Dendritic cell treated with granulocyte-macrophage colony-stimulating factor and Interleukin-4, amounts not matched to agents 40 ng/mL and 50 ng/mL, for 4 days (primary cell): ENCODE measurements around the gene SCLY.

Experiments used
- H3K27ac Mint-ChIP-seq: one replicate; pipeline ENCODE4 v1.8.0; 2022; ENCODE audit warnings: mild to moderate bottlenecking, mixed read lengths
- H3K27me3 Mint-ChIP-seq: one replicate; pipeline ENCODE4 v1.8.0; 2022; ENCODE audit warnings: mild to moderate bottlenecking, mixed read lengths
- H3K36me3 Mint-ChIP-seq: one replicate; pipeline ENCODE4 v1.8.0; 2022; ENCODE audit warnings: low read depth, mixed read lengths
- H3K4me1 Mint-ChIP-seq: one replicate; pipeline ENCODE4 v1.8.0; 2022; ENCODE audit warnings: low read depth, mixed read lengths
- H3K4me3 Mint-ChIP-seq: one replicate; pipeline ENCODE4 v1.8.0; 2022; ENCODE audit warnings: mild to moderate bottlenecking, moderate library complexity, mixed read lengths
- H3K9me3 Mint-ChIP-seq: one replicate; pipeline ENCODE4 v1.8.0; 2022; ENCODE audit warnings: mixed read lengths
- intact Hi-C: fragments of 100-400 bp; cut with micrococcal nuclease; formaldehyde crosslinking; loops from one replicate; pipeline ENCODE4 v1.15.0; 2022

SCLY gene

DNA sequence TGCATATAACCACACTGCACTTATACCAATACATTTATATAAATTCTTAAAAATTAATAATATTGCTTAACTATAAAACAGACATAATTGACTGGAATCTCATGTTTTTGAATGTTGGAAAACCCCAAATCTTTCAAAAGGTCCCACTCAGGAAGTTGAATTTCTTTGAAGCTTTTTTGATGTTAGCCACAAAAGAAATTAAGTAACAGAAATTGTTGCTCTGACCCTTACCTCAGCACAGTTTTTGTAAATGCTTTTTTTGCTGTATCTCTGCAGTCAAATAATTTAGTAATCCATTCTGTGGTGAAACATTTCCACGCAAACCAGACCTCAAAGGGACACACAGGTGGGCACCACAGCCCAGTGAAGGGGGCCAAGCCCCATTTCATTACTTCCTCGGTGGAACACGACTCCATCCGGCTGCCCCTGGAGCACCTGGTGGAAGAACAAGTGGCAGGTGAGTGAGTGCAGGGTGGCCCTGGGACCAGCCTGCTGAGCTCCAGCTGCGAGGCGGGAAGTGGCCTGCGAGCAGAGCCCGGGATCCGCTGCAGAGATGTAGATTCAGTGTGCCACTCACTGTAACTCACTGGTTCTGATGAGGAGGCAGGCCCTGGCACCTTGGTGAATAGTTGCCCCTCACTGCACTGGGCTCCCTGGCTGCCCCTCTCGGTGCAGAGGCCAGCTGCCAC lies 8.4 kb downstream of the SCLY start:
- H3K36me3 Mint-ChIP-seq, result peaks cover 89% of the 10 kb centered on the region
- peaks cover 14% of the 10 kb centered on the region for H3K9me3 Mint-ChIP-seq
- intact Hi-C loops, result no loop called here
- no peaks in the 10 kb centered on the region for H3K27me3 Mint-ChIP-seq
- H3K27ac Mint-ChIP-seq, result no peak overlapping the region
- no peaks in the 10 kb centered on the region for H3K4me1 Mint-ChIP-seq
- H3K4me3 Mint-ChIP-seq, result no peak overlapping the region

DNA sequence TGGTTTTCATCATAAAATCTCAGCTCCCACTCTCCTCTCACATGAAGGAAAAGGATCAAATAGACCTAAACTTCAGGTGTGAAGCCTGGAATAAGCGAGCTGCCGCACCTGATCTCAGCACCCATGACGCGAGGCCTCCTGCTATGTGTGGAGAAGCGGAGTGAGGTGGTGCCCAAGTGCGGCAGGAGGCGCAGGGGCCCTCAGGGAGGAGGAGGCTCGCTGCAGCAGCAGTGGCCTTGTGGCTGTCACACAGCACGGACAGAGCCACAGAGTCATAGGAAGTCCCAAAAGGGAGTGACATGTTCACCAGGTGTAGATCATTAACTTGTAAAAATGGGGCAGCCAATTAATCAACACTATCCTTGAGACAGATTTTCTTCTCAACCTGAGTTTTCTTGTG lies 9.1 kb downstream of the SCLY start:
- intact Hi-C loops, result no loop called here
- Mint-ChIP-seq H3K4me1 (peaks cover under 1% of the 10 kb centered on the region), H3K27ac (no peak overlapping the region), H3K9me3 (peaks cover 14% of the 10 kb centered on the region), H3K4me3 (no peak overlapping the region), H3K27me3 (no peaks in the 10 kb centered on the region), H3K36me3 (peaks cover 87% of the 10 kb centered on the region)

DNA sequence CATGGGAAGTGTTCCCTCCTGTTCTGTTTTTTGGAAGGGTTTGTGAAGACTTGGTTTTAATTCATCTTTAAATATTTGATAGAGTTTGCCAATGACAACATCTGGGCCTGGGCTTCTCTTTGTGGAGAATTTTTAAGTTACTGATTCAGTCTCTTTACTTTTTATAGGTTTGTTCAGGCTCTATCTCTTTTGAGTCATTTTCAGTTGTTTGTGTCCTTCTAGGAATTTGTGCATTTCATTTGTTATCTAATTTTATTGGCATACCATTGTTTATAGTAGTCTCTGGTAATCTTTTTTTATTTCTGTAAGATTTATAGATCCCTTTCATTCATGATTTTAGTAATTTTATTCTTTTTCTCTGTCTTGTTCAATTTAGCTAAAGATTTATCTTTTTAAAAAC lies 14.6 kb downstream of the SCLY start:
- no peaks in the 10 kb centered on the region for H3K27me3 Mint-ChIP-seq
- peaks cover 5% of the 10 kb centered on the region for H3K4me1 Mint-ChIP-seq
- no peak overlapping the region for H3K27ac Mint-ChIP-seq
- peaks cover 87% of the 10 kb centered on the region for H3K36me3 Mint-ChIP-seq
- no peak overlapping the region for H3K4me3 Mint-ChIP-seq
- intact Hi-C loops, result no loop called here
- H3K9me3 Mint-ChIP-seq, result peaks cover 14% of the 10 kb centered on the region

DNA sequence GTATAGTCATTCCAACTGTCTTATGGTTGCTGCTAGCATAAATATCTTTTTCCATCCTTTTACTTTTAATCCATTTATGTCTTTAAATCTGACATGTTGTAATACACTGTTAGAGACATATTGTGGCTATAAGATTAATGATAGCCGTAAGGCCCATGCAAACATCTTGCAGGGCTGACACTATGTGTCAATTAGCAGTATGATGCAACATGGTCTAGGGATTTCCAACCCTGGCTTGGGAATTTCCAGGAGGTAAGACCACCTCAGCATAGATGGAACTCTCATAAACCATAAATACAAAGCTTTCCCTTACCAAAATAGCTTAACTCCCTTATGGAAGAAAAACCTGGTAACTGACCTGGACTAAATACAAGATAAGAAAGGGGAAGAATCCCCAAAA lies 16.5 kb downstream of the SCLY start:
- Mint-ChIP-seq H3K27ac (no peak overlapping the region), H3K36me3 (peaks cover 92% of the 10 kb centered on the region), H3K9me3 (peaks cover 10% of the 10 kb centered on the region), H3K27me3 (no peaks in the 10 kb centered on the region), H3K4me3 (no peak overlapping the region), H3K4me1 (peaks cover 5% of the 10 kb centered on the region)
- intact Hi-C loops, result no loop called here

DNA sequence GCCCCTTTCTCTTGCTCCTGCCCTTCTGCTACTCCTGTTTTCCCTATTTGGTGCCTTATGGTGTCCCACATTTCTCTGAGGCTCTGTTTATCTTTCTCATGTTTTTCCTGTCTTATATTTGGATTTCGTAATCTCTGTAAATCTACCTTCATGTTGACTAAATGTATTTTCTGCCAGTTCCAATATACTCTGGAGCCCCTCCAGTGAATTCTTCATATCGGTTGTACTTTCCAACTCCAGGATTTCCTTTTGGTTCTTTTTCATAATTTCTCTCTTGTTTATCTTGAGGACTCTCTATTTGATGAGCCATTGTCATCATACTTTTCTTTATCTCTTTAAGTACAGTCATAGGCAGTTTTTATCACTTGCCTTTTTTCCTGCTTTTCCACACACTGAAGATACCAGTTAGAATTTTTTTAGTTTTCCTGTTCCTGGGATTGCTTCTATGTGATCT lies 19.1 kb downstream of the SCLY start:
- Mint-ChIP-seq H3K27me3 (no peaks in the 10 kb centered on the region), H3K27ac (no peak overlapping the region), H3K4me3 (no peak overlapping the region), H3K36me3 (peaks cover 96% of the 10 kb centered on the region), H3K9me3 (no peaks in the 10 kb centered on the region), H3K4me1 (peaks cover 6% of the 10 kb centered on the region)
- intact Hi-C loops, result no loop called here

DNA sequence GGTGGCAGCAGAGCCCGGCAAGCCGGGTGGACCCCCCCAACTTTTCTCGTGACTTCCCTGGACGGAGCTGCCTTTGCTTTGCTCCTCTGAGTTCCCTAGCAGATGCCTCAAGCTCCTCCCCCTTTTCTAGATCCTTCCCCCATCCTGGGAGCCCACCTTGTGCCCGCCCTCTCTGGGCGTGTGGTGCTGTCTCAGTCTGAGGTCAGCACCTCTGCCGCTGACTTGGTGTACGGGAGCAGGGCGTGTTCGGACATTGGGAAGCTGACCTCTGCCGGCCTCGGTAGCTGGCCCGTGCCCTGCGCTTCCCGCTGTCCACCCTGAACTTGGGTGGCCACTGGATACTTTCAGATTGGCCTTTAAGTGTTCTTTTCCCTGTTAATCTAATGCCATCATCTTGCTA lies 19.7 kb downstream of the SCLY start:
- no peaks in the 10 kb centered on the region for H3K9me3 Mint-ChIP-seq

DNA sequence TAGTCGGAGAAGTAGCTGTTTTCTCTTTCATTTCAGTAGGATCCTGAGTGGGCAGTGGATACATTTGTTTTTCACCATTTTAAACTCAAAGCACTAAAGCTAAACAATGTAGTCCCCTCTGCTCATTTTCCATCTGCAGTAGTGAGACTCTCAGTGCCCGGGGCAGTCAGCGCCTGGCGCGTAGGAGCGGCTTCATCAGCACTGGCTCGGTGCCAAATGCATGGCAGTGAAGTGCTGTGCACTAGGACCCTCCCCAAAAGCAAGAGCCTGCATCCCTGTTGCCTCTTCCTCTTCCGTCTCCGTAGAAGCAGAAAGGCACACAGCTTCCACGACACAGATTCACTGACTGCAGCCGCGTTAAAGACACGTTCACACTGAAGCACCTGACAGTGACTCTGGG lies 20.3 kb downstream of the SCLY start:
- peaks cover 93% of the 10 kb centered on the region for H3K36me3 Mint-ChIP-seq
- intact Hi-C loops, result no loop called here

More for the DNA sequence above, 19.7 kb downstream of the SCLY start:
- H3K4me3 Mint-ChIP-seq, result no peak overlapping the region
- no peaks in the 10 kb centered on the region for H3K27me3 Mint-ChIP-seq
- H3K4me1 Mint-ChIP-seq, result peaks cover 7% of the 10 kb centered on the region
- H3K27ac Mint-ChIP-seq, result no peak overlapping the region
- intact Hi-C loops, result no loop called here
- peaks cover 96% of the 10 kb centered on the region for H3K36me3 Mint-ChIP-seq

DNA sequence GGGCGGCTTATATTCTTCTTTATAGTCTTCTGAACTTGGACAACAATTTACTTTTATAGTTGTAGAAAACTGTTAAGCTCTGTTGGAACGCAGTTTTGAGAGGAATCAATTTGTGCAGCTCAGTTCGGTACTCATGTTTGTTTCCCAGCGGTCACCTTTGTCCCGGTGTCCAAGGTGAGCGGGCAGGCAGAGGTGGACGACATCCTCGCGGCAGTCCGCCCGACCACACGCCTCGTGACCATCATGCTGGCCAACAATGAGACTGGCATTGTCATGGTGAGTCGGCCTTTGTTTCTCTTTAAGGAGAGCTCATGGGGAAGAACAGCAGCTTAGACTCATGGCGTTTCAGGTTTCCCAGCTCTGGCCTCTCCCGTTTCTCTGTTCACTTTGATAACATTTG lies 20.8 kb downstream of the SCLY start:
- no peaks in the 10 kb centered on the region for H3K27me3 Mint-ChIP-seq
- peaks cover 12% of the 10 kb centered on the region for H3K4me1 Mint-ChIP-seq
- no peaks in the 10 kb centered on the region for H3K9me3 Mint-ChIP-seq
- H3K4me3 Mint-ChIP-seq, result no peak overlapping the region
- peaks cover 89% of the 10 kb centered on the region for H3K36me3 Mint-ChIP-seq
- no peak overlapping the region for H3K27ac Mint-ChIP-seq
- intact Hi-C loops, result no loop called here

More for the DNA sequence above, 20.3 kb downstream of the SCLY start:
- H3K27ac Mint-ChIP-seq, result no peak overlapping the region
- no peaks in the 10 kb centered on the region for H3K9me3 Mint-ChIP-seq
- H3K4me1 Mint-ChIP-seq, result peaks cover 8% of the 10 kb centered on the region
- H3K4me3 Mint-ChIP-seq, result no peak overlapping the region
- H3K27me3 Mint-ChIP-seq, result no peaks in the 10 kb centered on the region

DNA sequence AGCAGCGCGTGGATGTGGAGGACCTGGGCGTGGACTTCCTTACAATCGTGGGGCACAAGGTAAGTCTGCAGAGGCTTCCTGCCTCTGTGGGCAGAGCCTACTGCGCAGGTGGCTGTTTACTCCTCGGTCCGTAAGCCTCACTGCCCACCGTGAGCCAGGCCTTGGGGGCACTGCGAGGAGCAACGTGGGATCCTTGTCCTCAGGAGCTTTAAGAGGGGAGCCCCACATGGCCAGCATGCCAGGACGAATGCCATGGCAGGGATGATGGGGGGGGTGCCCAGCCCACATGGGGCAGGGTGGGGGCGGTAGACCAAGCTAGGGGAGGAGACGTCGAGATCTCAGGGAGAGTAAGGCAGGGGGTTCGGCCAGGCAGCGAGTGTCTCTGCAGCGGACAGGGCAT lies 21.4 kb downstream of the SCLY start:
- Mint-ChIP-seq H3K27ac (no peak overlapping the region), H3K4me3 (no peak overlapping the region), H3K27me3 (no peaks in the 10 kb centered on the region), H3K4me1 (peaks cover 18% of the 10 kb centered on the region), H3K36me3 (peaks cover 83% of the 10 kb centered on the region), H3K9me3 (no peaks in the 10 kb centered on the region)
- intact Hi-C loops, result no loop called here

DNA sequence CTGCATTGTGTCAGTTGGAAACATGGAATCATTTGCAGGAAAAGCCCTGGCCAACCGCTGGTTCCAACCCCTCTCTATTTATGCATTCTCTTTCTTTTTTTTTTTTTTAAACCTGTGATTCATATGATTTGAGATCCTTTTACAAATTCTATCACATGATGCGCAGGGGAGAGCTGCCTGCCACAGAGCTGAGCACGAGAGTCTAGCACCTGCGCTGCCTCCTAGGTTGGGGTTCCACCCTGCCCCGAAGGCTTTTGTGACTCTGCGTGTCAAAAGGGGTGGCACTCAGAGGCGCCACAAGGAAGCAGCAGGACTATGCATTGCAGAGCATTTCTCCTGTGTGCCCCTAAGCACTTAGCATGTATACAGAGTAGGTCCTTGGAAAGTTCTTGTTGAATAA lies 22.0 kb downstream of the SCLY start:
- Mint-ChIP-seq H3K27me3 (no peaks in the 10 kb centered on the region), H3K27ac (no peak overlapping the region), H3K4me1 (peaks cover 25% of the 10 kb centered on the region), H3K36me3 (peaks cover 76% of the 10 kb centered on the region), H3K9me3 (no peaks in the 10 kb centered on the region), H3K4me3 (no peak overlapping the region)
- intact Hi-C loops, result no loop called here

DNA sequence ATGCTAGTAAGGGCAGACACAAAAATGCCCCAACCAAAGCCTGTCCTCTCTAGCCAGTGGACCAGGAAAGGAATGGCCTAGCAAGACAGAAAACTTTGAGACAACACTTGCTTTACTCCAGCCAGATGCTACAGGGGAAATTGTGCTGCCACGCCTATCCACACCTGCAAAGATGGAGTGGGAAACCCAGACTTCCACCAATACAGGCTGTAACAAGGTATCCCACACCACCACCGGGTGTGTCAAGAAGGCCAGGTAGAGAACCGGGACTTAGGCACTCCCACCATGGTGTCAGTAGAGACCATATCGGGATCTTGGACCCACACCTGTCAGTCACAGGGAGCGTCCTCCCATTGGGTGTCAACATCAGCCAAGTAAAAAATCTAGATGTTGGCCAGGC lies 23.1 kb downstream of the SCLY start:
- peaks cover 36% of the 10 kb centered on the region for H3K4me1 Mint-ChIP-seq
- H3K36me3 Mint-ChIP-seq, result peaks cover 67% of the 10 kb centered on the region
- H3K27me3 Mint-ChIP-seq, result no peaks in the 10 kb centered on the region
- H3K4me3 Mint-ChIP-seq, result no peak overlapping the region
- intact Hi-C loops, result no loop called here
- H3K9me3 Mint-ChIP-seq, result no peaks in the 10 kb centered on the region
- H3K27ac Mint-ChIP-seq, result no peak overlapping the region

DNA sequence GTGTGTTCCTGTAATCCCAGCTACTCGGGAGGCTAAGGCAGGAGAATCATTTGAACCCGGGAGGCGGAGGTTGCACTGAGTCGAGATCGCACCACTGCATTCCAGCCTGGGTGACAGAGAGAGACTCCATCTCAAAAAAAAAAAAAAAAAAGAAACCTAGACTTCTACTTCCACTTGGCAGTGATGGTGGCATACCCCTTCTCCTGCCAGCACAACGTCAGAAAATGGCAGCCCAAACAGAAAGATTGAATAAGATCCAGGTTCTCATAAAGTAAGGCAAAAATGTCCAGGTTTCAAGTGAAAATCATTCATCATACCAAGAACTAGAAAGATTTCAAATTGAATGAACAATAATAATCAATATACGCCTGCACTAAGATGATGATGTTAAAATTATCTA lies 24.0 kb downstream of the SCLY start:
- peaks cover 41% of the 10 kb centered on the region for H3K4me1 Mint-ChIP-seq
- H3K27ac Mint-ChIP-seq, result peak overlapping the region; percentile 41
- intact Hi-C loops, result no loop called here
- peaks cover 61% of the 10 kb centered on the region for H3K36me3 Mint-ChIP-seq
- no peak overlapping the region for H3K4me3 Mint-ChIP-seq
- H3K27me3 Mint-ChIP-seq, result no peaks in the 10 kb centered on the region
- no peaks in the 10 kb centered on the region for H3K9me3 Mint-ChIP-seq

DNA sequence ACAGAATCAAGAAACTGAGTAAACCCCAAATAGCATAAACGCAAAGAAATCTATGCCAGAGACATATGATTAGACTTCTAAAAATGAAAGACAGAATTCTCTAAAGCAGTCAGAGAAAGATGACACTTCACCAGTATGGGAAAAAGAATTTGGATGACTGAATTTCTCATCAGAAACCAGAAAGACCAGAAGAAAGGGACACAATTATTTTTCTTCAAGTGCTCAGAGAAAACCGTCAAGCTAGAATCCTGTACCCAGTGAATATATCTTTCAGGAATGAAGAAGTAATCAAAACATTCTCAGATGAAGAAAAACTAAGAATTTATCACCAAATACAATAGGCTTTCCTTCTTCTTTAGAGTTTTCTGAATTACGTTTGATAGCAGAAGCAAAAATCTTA lies 25.1 kb downstream of the SCLY start:
- Mint-ChIP-seq H3K4me1 (peaks cover 41% of the 10 kb centered on the region), H3K9me3 (no peaks in the 10 kb centered on the region), H3K36me3 (peaks cover 53% of the 10 kb centered on the region), H3K27me3 (no peaks in the 10 kb centered on the region), H3K4me3 (no peak overlapping the region), H3K27ac (peak overlapping the region; percentile 62)
- intact Hi-C loops, result no loop called here

DNA sequence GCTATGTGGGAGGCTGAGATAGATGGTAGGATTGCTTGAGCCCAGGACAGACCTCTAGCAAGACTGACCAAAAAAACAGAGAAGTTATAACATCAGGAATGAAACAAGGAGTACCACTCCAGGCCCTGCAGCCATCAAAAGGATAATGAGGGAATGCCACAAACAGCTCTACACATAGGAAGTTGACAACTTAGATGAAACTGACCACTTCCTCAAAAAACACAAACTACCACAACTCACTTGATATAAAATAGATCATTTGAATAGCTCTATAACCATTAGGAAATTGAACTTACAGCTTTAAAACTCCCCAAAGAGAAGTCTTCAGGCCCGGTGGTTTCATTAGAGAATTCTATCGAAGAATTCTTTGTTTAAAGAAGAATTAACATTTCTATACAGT lies 26.4 kb downstream of the SCLY start:
- Mint-ChIP-seq H3K4me3 (no peak overlapping the region), H3K36me3 (peaks cover 53% of the 10 kb centered on the region), H3K27me3 (no peaks in the 10 kb centered on the region), H3K9me3 (no peaks in the 10 kb centered on the region), H3K4me1 (peaks cover 41% of the 10 kb centered on the region), H3K27ac (peak overlapping the region; percentile 62)
- intact Hi-C loops, result no loop called here

DNA sequence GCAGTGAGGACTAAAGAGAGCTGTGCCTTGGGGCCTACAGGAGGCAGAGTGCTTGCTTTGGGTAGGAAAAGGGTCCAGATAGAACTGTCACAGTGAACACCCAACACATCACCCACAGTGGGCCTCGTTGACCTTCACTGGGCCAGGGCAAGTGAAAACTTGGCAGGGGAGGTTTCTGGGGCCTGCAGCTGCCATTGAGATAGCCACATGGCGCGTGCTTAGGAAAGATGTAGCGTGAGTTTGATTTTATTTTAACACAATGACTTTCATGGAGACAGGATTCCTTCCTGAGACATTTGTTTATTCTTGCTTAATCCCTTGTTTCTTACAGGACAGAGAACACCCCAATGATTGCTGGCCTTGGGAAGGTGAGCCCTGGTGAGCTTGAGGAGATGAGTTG lies 30.1 kb downstream of the SCLY start:
- Mint-ChIP-seq H3K9me3 (no peaks in the 10 kb centered on the region), H3K36me3 (peaks cover 43% of the 10 kb centered on the region), H3K27me3 (no peaks in the 10 kb centered on the region), H3K4me1 (peaks cover 41% of the 10 kb centered on the region), H3K27ac (no peak overlapping the region), H3K4me3 (no peak overlapping the region)
- intact Hi-C loops, result no loop called here
